IMR-90 (cell line): ENCODE results near the gene OSBP2.
A peak's percentile ranks its signal among the peaks of the same experiment; 100 is the strongest.

Source experiments
- BHLHE40 ChIP-seq: fragments of 150-350 bp; IDR thresholded peaks from 2 replicates; pipeline ENCODE4 v1.6.1; 2016; ENCODE audit warnings: mild to moderate bottlenecking, low read depth, low read length
- CTCF ChIP-seq: conservative IDR thresholded peaks from 2 replicates; pipeline ENCODE4 v1.5.1; 2012; ENCODE audit warnings: mild to moderate bottlenecking, low read depth, low read length, improper control_type of control experiment
- ELK1 ChIP-seq: fragments of 150-350 bp; IDR thresholded peaks from 2 replicates; pipeline ENCODE4 v1.6.1; 2016; ENCODE audit warnings: low read depth, mild to moderate bottlenecking, low read length, moderate library complexity, borderline replicate concordance
- FOS ChIP-seq: fragments of 150-350 bp; IDR thresholded peaks from 2 replicates; pipeline ENCODE4 v1.6.1; 2016; ENCODE audit warnings: low read depth, low read length
- POLR2A ChIP-seq: IDR thresholded peaks from 2 replicates; pipeline ENCODE4 v1.6.1; 2012; ENCODE audit warnings: mild to moderate bottlenecking, low read depth, low read length
- RAD21 ChIP-seq: IDR thresholded peaks from 2 replicates; pipeline ENCODE4 v1.6.1; 2012; ENCODE audit warnings: low read length, improper control_type of control experiment
- RFX5 ChIP-seq: IDR thresholded peaks from 2 replicates; pipeline ENCODE4 v1.8.0; 2012; ENCODE audit warnings: low read depth, mild to moderate bottlenecking, low read length, moderate library complexity

GRCh38 chr22:30649430-30650007, 45.2 kb upstream of the OSBP2 start:
- 0 out of 2 replicates have a peak, but pooled peaks have one; percentile 4 for TF ChIP-seq RAD21
- no peak for TF ChIP-seq CTCF
- no peak for TF ChIP-seq POLR2A
- TF ChIP-seq FOS = peak; percentile 92
- no peak for TF ChIP-seq RFX5
- TF ChIP-seq ELK1 = no peak
- no peak for TF ChIP-seq BHLHE40
